Activated CD8-positive, alpha-beta T cell treated with anti-CD3 and anti-CD28 coated beads, Interleukin-2, amount 10 ng/mL, durations not matched to agents 7 days and 5 days (primary cell): ENCODE measurements around the gene MRPS25. TPM values are rescaled to one million over a fixed set of nuclear protein-coding genes. Genes with fewer than 3 reads are reported as not detected.

Source experiments
- ATAC-seq: fragments of 150-1000 bp; cut with Tn5 transposase; one replicate; pipeline ENCODE4 v1.10.0; 2021; ENCODE audit warnings: moderate library complexity
- CTCF ChIA-PET: fragments of 350-600 bp; sonication (Branson Sonifier 250); formaldehyde crosslinking; loops from one replicate; lab custom pipeline; 2021; ENCODE audit warnings: antibody characterized with exemption; lab: Charles Lee
- POLR2A ChIA-PET: fragments of 350-600 bp; sonication (Branson Sonifier 250); formaldehyde crosslinking; loops from one replicate; lab custom pipeline; 2021; ENCODE audit warnings: antibody characterized with exemption; lab: Charles Lee
- DNase-seq: peaks from one replicate; pipeline ENCODE4 v3.0.0-alpha.2; 2020
- H3K27ac Mint-ChIP-seq: one replicate; pipeline ENCODE4 v1.8.0; 2021; ENCODE audit warnings: mild to moderate bottlenecking, mixed read lengths
- H3K27me3 Mint-ChIP-seq: one replicate; pipeline ENCODE4 v1.8.0; 2021; ENCODE audit warnings: low read depth, mixed read lengths
- H3K36me3 Mint-ChIP-seq: one replicate; pipeline ENCODE4 v1.8.0; 2021; ENCODE audit warnings: low read depth, mixed read lengths
- H3K4me1 Mint-ChIP-seq: one replicate; pipeline ENCODE4 v1.8.0; 2021; ENCODE audit warnings: low read depth, mixed read lengths
- H3K4me3 Mint-ChIP-seq: one replicate; pipeline ENCODE4 v1.8.0; 2021; ENCODE audit warnings: mild to moderate bottlenecking, mixed read lengths
- H3K9me3 Mint-ChIP-seq: one replicate; pipeline ENCODE4 v1.8.0; 2022; ENCODE audit warnings: mixed read lengths; ENCODE audit not compliant: insufficient read depth
- total RNA-seq, 2 experiments: library from RNA; stranded (reverse); gene quantifications; one replicate each; pipeline ENCODE4 v1.2.3, GENCODE V29; 2021

Gene MRPS25
- 10 to 100 TPM; 58.5 to 64.6 TPM for total RNA-seq

DNA sequence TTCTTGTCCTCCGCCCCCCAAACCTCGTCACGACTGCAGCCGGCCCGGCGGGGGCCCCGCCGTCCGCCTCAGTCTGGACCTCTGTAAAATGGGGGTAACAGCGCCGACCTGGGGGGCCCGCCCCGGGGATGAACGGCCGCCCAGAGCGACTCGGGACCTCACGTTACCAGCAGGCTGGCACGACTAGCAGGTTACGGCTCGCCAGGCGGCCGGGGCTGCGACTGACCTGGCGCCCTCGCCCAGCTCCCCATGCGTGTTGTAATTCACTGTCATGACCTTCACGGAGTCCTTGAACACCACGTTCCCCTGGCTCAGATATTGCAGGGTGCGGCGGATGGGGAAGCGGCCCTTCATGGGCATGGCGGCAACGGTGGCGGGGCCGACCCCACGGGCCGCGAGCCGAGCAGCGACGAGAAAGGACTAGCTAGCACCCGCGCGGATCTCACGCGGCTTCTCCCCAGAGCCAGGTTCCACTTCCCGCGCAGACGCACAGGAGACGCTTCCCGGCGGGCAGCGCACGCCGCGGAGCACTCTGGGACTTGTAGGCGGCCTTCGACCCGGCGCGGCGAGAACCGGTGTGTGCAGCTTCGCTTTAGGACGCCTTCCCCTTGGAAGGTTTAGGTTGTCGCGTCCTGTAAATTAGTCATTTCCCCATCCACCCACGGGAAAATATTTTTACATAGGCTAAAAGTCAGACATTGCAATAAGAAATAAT, at the start of gene MRPS25:
MRPS25 (minus strand) TSS at position 481 of the 715 bp plus-strand sequence; CDS start at position 360, 121 bp downstream.
- POLR2A ChIA-PET = interaction anchor here (0.6 to 2.7 kb wide), 12 partner anchors 8 to 413 kb away, joined by 3 to 21 read pairs (median 4); partner anchors contain the start of genes CAPN7, CCDC174 and RBSN
- Mint-ChIP-seq H3K4me1 (peaks cover 24% of the 10 kb centered on the region), H3K36me3 (peaks cover 18% of the 10 kb centered on the region), H3K4me3 (peak within 1 kb of the TSS; percentile 96), H3K27ac (peak within 1 kb of the TSS; percentile 98), H3K27me3 (no peaks in the 10 kb centered on the region), H3K9me3 (no peaks in the 10 kb centered on the region)
- DNase-seq (peak; percentile 94), ATAC-seq (peak; percentile 99)
- CTCF ChIA-PET = interaction anchor here (0.6 to 2.2 kb wide), 9 partner anchors 12 to 176 kb away, joined by 3 to 17 read pairs (median 4); partner anchors contain the start of gene RBSN

DNA sequence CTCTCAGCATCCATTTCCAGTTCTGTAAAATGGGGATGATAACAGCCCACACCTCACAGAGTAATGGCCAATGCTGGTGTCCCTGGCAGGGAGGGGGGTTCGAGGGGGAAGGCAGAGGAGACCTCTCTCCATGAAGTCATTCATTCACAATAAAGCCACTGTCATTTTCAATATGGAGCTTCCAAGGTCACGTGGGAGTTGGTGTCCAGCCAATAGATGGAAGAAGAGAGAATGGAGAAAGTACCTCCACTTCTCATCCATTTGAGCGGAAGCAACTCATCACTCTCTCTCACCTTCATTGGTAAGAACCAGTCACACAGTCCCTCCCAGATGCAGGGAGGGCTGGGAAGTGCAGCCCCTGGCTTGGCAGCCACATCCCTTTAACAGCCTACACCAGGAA, 48.8 kb upstream of the MRPS25 start:
- Mint-ChIP-seq H3K4me3 (no peak overlapping the region), H3K4me1 (peaks cover 4% of the 10 kb centered on the region), H3K27ac (no peak overlapping the region), H3K27me3 (peaks cover 7% of the 10 kb centered on the region), H3K36me3 (no peaks in the 10 kb centered on the region), H3K9me3 (no peaks in the 10 kb centered on the region)
- CTCF ChIA-PET = no interaction called here
- ATAC-seq = no peak
- no peak for DNase-seq
- POLR2A ChIA-PET = no interaction called here

- peaks cover 2% of the 10 kb centered on the region for H3K4me1 Mint-ChIP-seq
- CTCF ChIA-PET = no interaction called here
Measured at GRCh38 chr3:15113471-15113870, 48.4 kb upstream of the MRPS25 start.

GRCh38 chr3:15112011-15112410, 46.9 kb upstream of the MRPS25 start:
- H3K9me3 Mint-ChIP-seq = no peaks in the 10 kb centered on the region
- DNase-seq (no peak), ATAC-seq (no peak)
- no peaks in the 10 kb centered on the region for H3K36me3 Mint-ChIP-seq
- peaks cover 2% of the 10 kb centered on the region for H3K4me1 Mint-ChIP-seq
- no peak overlapping the region for H3K27ac Mint-ChIP-seq
- ChIA-PET POLR2A (no interaction called here), CTCF (no interaction called here)
- H3K4me3 Mint-ChIP-seq = no peak overlapping the region
- H3K27me3 Mint-ChIP-seq = peaks cover 7% of the 10 kb centered on the region

More at GRCh38 chr3:15113471-15113870, 48.4 kb upstream of the MRPS25 start:
- Mint-ChIP-seq H3K9me3 (no peaks in the 10 kb centered on the region), H3K4me3 (no peak overlapping the region), H3K36me3 (no peaks in the 10 kb centered on the region), H3K27me3 (peaks cover 7% of the 10 kb centered on the region), H3K27ac (no peak overlapping the region)
- DNase-seq (no peak), ATAC-seq (no peak)
- POLR2A ChIA-PET = no interaction called here

DNA sequence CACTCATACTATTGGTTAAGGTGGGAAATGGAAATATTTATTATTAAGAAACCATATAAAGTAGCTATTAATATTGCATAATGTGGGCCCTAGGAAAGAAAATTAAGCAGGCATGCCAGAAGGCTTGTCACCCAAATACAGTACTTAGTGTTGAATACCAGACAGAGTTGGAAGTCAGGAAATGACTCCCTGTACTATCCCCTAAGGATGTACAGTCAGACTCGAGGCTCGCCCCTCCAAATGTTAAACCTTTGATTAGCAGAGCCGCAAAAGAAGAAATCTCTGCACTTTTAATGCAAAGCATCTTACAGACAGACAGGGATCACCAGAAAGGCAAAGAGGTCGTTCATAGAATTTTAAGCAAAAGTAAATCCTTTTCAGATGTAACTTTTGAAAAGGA, 45.1 kb upstream of the MRPS25 start:
- DNase-seq (no peak), ATAC-seq (no peak)
- H3K4me3 Mint-ChIP-seq = no peak overlapping the region
- H3K36me3 Mint-ChIP-seq = no peaks in the 10 kb centered on the region
- no peaks in the 10 kb centered on the region for H3K9me3 Mint-ChIP-seq
- peaks cover 2% of the 10 kb centered on the region for H3K4me1 Mint-ChIP-seq
- no peak overlapping the region for H3K27ac Mint-ChIP-seq
- ChIA-PET POLR2A (no interaction called here), CTCF (interaction anchor here (0.7 to 4.4 kb wide), 4 partner anchors 10 to 295 kb away, joined by 4 to 27 read pairs (median 22); partner anchors contain the start of gene RBSN)
- H3K27me3 Mint-ChIP-seq = peaks cover 10% of the 10 kb centered on the region

DNA sequence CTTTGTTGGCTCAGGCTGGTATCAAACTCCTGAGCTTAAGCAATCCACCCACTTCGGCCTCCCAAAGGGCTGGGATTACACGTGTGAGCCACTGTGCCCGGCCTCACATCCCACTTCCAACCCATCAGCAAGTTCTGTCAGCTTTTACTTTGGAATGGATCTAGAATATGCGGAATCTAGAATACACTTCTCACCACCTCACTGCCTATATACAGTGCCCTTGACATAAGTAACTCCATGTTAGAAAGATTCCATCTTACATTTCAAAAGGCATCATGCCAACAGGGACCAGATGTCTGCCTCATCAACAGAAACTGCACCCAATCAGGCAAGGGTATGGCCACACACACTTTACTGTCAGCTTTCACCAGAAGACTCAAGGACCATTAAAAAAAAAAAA, 43.8 kb upstream of the MRPS25 start:
- H3K4me3 Mint-ChIP-seq = no peak overlapping the region
- DNase-seq (no peak), ATAC-seq (no peak)
- peaks cover 7% of the 10 kb centered on the region for H3K27me3 Mint-ChIP-seq
- no peaks in the 10 kb centered on the region for H3K36me3 Mint-ChIP-seq
- no peak overlapping the region for H3K27ac Mint-ChIP-seq
- peaks cover 2% of the 10 kb centered on the region for H3K4me1 Mint-ChIP-seq
- POLR2A ChIA-PET = interaction anchor here (2.2 kb wide), 1 partner anchor 10 kb away, joined by 11 read pairs; the partner anchor contains the start of gene RBSN
- H3K9me3 Mint-ChIP-seq = no peaks in the 10 kb centered on the region
- CTCF ChIA-PET = interaction anchor here (0.9 to 4.4 kb wide), 31 partner anchors 8 to 298 kb away, joined by 3 to 53 read pairs (median 4); partner anchors contain the start of genes CAPN7 and RBSN

DNA sequence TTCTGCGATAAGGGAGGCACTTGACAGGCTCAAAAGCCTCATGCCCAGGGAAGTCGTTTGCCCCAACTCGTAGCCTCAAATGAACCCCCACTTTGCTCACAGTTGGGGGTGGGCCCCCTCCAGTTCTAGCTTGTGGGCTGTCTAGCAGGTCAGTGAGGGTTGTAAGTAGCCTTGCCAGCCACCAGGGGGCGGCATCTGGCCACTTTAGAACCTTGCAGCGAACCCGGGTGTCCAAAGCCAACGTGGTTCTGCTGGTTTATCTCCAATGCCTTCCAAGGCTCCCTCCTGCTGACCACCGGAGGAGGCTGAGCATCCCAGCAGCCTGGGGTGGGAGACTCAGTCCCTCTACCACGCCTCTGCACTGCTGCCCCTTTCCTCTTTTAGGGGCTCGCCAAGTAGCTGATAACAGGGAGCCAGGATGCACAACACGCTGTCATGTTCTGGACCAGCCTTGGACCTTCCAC, 43.0 kb upstream of the MRPS25 start:
- Mint-ChIP-seq H3K36me3 (no peaks in the 10 kb centered on the region), H3K4me1 (peaks cover 2% of the 10 kb centered on the region), H3K9me3 (no peaks in the 10 kb centered on the region), H3K27ac (no peak overlapping the region), H3K27me3 (peaks cover 7% of the 10 kb centered on the region), H3K4me3 (no peak overlapping the region)
- peak; percentile 94 for ATAC-seq
- peak; percentile 81 for DNase-seq
- POLR2A ChIA-PET = interaction anchor here (2.2 kb wide), 1 partner anchor 9 kb away, joined by 11 read pairs; the partner anchor contains the start of gene RBSN
- CTCF ChIA-PET = interaction anchor here (0.7 to 4.4 kb wide), 36 partner anchors 9 to 299 kb away, joined by 3 to 53 read pairs (median 4); partner anchors contain the start of genes CAPN7 and RBSN

DNA sequence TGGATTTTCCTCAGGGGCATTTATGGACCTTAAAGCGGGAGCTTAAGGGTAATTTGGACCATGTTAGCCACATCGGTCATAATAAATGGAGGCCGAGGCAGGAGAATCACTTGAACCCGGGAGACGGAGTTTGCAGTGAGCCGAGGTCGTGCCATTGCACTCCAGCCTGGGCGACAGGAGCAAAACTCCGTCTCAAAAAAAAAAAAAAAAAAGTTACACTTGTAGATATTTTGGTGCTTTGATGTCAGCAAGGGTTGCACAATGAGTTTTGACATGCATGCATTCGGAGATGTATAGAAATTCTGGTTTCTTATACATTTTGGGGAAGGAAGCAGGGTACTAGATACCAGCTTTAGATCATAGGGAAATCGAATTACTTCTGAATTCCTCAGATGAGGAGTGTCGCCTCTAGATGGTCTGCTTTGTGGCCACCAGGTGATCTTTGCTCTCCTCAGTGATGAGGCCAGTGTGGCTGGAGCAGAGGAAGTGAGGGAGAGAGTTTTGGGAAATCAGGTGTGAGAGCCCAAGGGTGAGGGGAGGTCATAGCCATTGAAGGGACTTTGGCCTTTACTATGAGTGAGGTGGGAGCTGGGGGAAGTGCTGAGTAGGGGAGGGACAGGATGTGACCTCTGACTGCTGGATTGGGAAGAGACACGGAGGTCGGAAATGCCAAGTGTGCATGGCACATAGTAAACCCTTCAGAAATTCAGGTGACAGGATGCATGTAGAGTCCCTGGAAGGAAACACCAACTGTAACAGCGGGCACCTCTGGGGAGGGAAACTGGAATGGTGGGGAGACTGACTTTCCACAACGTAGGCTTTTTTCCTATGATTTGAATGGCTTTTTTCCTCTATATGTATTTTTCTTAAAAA, 42.2 kb upstream of the MRPS25 start:
- H3K27me3 Mint-ChIP-seq = peaks cover 6% of the 10 kb centered on the region
- POLR2A ChIA-PET = interaction anchor here (2.2 kb wide), 1 partner anchor 8 kb away, joined by 11 read pairs; the partner anchor contains the start of gene RBSN
- CTCF ChIA-PET = interaction anchor here (0.7 to 4.4 kb wide), 26 partner anchors 8 to 298 kb away, joined by 3 to 53 read pairs (median 5); partner anchors contain the start of genes CAPN7 and RBSN
- ATAC-seq = no peak
- H3K36me3 Mint-ChIP-seq = no peaks in the 10 kb centered on the region
- H3K4me3 Mint-ChIP-seq = no peak overlapping the region
- no peak overlapping the region for H3K27ac Mint-ChIP-seq
- peaks cover 3% of the 10 kb centered on the region for H3K4me1 Mint-ChIP-seq
- no peaks in the 10 kb centered on the region for H3K9me3 Mint-ChIP-seq
- DNase-seq = no peak

DNA sequence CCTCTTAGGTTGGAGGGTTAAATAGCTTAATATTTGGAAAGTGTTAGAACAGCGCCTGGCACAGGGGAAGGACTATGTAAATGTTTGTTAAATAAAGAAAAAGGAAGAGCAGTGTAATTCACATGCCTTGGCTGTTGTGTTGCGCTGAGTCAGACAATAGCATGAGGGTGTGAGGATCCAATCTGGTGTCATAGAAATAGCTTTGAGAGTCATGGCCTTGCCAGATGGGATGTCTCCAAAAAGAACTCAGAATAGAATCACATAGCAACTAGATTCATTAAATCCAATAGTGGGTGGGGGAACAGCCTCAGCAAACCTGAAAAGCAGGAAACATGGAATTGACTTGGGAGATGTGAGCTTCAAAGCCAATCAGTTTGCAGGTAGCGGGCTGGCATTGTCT, 37.7 kb upstream of the MRPS25 start:
- CTCF ChIA-PET = interaction anchor here (1.2 kb wide), 2 partner anchors 16 to 100 kb away, joined by 3 read pairs; no protein-coding TSS in a partner anchor
- H3K27ac Mint-ChIP-seq = no peak overlapping the region
- ATAC-seq = no peak
- H3K4me3 Mint-ChIP-seq = no peak overlapping the region
- H3K27me3 Mint-ChIP-seq = peaks cover 5% of the 10 kb centered on the region
- POLR2A ChIA-PET = no interaction called here
- H3K36me3 Mint-ChIP-seq = peaks cover 8% of the 10 kb centered on the region
- DNase-seq = no peak
- H3K9me3 Mint-ChIP-seq = no peaks in the 10 kb centered on the region
- peaks cover 30% of the 10 kb centered on the region for H3K4me1 Mint-ChIP-seq

DNA sequence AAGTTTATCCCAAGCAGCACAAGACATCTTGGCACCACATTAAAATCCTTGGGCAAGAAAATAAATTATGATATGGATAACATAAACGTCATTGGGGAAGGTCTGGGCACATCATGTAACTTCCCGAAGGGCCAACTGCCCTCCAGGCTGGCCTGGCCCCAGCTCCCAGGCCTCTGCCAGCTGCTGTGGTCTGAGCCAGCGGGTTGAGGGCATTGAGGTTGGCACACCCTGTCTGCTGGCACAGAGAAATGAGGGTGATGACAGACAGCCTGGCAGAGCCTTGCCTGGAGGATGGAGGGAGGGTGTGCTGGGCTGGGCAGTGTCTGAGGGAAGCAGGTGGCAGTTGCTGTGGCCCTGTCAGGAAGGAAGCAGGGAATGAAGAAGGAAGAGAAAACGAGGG, 37.1 kb upstream of the MRPS25 start:
- DNase-seq = no peak
- peaks cover 5% of the 10 kb centered on the region for H3K27me3 Mint-ChIP-seq
- peaks cover 8% of the 10 kb centered on the region for H3K36me3 Mint-ChIP-seq
- peaks cover 35% of the 10 kb centered on the region for H3K4me1 Mint-ChIP-seq
- no peak overlapping the region for H3K27ac Mint-ChIP-seq
- H3K9me3 Mint-ChIP-seq = no peaks in the 10 kb centered on the region
- H3K4me3 Mint-ChIP-seq = no peak overlapping the region
- POLR2A ChIA-PET = no interaction called here
- CTCF ChIA-PET = interaction anchor here (1.2 kb wide), 2 partner anchors 17 to 101 kb away, joined by 3 read pairs; no protein-coding TSS in a partner anchor
- ATAC-seq = no peak
